GM19372 (cell line): ENCODE results near the gene DNAJC10.

Experiments
- ATAC-seq: cut with Tn5 transposase; IDR thresholded peaks from one replicate; pipeline ENCODE4 v1.9.1; 2021; ENCODE audit warnings: mild to moderate bottlenecking, low read depth, moderate library complexity; ENCODE audit not compliant: unreplicated experiment

DNAJC10 gene

GRCh38 chr2:182826496-182826895 lies 110.4 kb downstream of the DNAJC10 start:
- no peak for ATAC-seq

GRCh38 chr2:182827182-182827879 lies 111.3 kb downstream of the DNAJC10 start:
- ATAC-seq, result no peak

GRCh38 chr2:182831101-182831500 lies 115.0 kb downstream of the DNAJC10 start:
- no peak for ATAC-seq

GRCh38 chr2:182831921-182832320 lies 115.9 kb downstream of the DNAJC10 start:
- no peak for ATAC-seq

GRCh38 chr2:182833084-182833854 lies 117.2 kb downstream of the DNAJC10 start:
- ATAC-seq, result no peak

- ATAC-seq, result no peak
Observed at GRCh38 chr2:182834293-182834692, 118.2 kb downstream of the DNAJC10 start.

GRCh38 chr2:182836451-182836850 lies 120.4 kb downstream of the DNAJC10 start:
- no peak for ATAC-seq
